Nephron progenitor cell (in vitro differentiated cells): ENCODE data around the gene SPP2.

ENCODE experiments used
- DNase-seq: peaks from one replicate; pipeline ENCODE4 v3.0.0; 2021
- H3K27ac Mint-ChIP-seq: 2 replicates; pipeline ENCODE4 v1.8.0; 2021; ENCODE audit warnings: mild to moderate bottlenecking, moderate library complexity, mixed read lengths
- H3K27me3 Mint-ChIP-seq: 2 replicates; pipeline ENCODE4 v1.8.0; 2021; ENCODE audit warnings: mild to moderate bottlenecking, low read depth, mixed read lengths; ENCODE audit not compliant: poor library complexity
- H3K36me3 Mint-ChIP-seq: 2 replicates; pipeline ENCODE4 v1.8.0; 2021; ENCODE audit warnings: low read depth, mixed read lengths
- H3K4me1 Mint-ChIP-seq: 2 replicates; pipeline ENCODE4 v1.8.0; 2021; ENCODE audit warnings: mixed read lengths
- H3K4me3 Mint-ChIP-seq: 2 replicates; pipeline ENCODE4 v1.8.0; 2021; ENCODE audit warnings: mild to moderate bottlenecking, moderate library complexity, mixed read lengths
- H3K9me3 Mint-ChIP-seq: 2 replicates; pipeline ENCODE4 v1.8.0; 2021; ENCODE audit warnings: mild to moderate bottlenecking, moderate library complexity, mixed read lengths
- TF ChIP-seq, protein P1 (sequence below): fragments of 200-600 bp; sonication (generic); IDR thresholded peaks from 2 replicates; pipeline ENCODE4 v1.5.0; 2021; ENCODE audit warnings: antibody characterized with exemption

SPP2 gene

DNA sequence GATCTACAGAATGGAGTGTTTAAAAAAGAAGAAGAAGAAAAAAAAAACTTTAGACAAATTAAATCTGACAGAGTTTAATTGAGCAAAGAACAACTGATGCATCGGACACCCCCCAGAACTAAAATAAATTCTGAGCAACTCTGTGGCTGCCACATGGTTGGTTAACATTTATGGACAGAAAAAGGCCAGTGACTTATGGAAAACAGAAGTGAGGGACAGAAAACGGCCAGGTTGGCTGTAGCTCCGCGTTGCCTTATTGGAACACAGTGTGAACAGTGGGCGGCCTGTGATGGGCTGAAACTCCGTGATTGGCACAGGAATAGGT is 75.6 kb downstream of the SPP2 start:
- TF ChIP-seq, protein P1, sequence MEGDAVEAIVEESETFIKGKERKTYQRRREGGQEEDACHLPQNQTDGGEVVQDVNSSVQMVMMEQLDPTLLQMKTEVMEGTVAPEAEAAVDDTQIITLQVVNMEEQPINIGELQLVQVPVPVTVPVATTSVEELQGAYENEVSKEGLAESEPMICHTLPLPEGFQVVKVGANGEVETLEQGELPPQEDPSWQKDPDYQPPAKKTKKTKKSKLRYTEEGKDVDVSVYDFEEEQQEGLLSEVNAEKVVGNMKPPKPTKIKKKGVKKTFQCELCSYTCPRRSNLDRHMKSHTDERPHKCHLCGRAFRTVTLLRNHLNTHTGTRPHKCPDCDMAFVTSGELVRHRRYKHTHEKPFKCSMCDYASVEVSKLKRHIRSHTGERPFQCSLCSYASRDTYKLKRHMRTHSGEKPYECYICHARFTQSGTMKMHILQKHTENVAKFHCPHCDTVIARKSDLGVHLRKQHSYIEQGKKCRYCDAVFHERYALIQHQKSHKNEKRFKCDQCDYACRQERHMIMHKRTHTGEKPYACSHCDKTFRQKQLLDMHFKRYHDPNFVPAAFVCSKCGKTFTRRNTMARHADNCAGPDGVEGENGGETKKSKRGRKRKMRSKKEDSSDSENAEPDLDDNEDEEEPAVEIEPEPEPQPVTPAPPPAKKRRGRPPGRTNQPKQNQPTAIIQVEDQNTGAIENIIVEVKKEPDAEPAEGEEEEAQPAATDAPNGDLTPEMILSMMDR: no peak
- DNase-seq: no peak
- H3K4me1 Mint-ChIP-seq: peaks cover 3% of the 10 kb centered on the region
- H3K36me3 Mint-ChIP-seq: no peaks in the 10 kb centered on the region
- H3K4me3 Mint-ChIP-seq: no peak overlapping the region
- peaks cover 4% of the 10 kb centered on the region for H3K9me3 Mint-ChIP-seq
- peaks cover 19% of the 10 kb centered on the region for H3K27me3 Mint-ChIP-seq
- H3K27ac Mint-ChIP-seq: no peak overlapping the region
